HepG2 (cell line): ENCODE results near the gene GPR61. TPM values are rescaled to one million over a fixed set of nuclear protein-coding genes. Genes with fewer than 3 reads are reported as not detected.

Source experiments
- ATAC-seq: fragments of 200-7000 bp; cut with Tn5 transposase; 3 replicates; pipeline ENCODE4 v1.9.1; 2020; ENCODE audit warnings: mild to moderate bottlenecking, moderate library complexity
- BruUV-seq: library from RNA; stranded (reverse); fragments of 400-500 nt; replicated peaks from 2 replicates; lab custom pipeline; 2021; lab: Mats Ljungman, UMichigan
- CTCF ChIA-PET: fragments of 300-600 bp; formaldehyde crosslinking; extraction: SDS; loops from one replicate; lab custom pipeline; 2021; ENCODE audit warnings: low total read pairs, inconsistent platforms, low intra/inter-chr PET ratio; lab: Yijun Ruan, JAX
- POLR2A ChIA-PET: fragments of 350-600 bp; sonication (Branson Sonifier 250); formaldehyde crosslinking; loops from one replicate; lab custom pipeline; 2020; ENCODE audit warnings: antibody characterized with exemption, inconsistent platforms; lab: Yijun Ruan, JAX
- DNase-seq: peaks from one replicate; pipeline ENCODE4 v3.0.0-alpha.2; 2015; ENCODE audit warnings: low spot score
- FAIRE-seq: peaks from 3 replicates; lab custom pipeline; 2011; peaks lifted over from hg19 to GRCh38; lab: Jason Lieb, UNC
- H2AFZ ChIP-seq: one replicate; pipeline ENCODE4 v1.6.1; 2011; ENCODE audit warnings: low read length, inconsistent platforms
- H3K27ac ChIP-seq: fragments of 300-600 bp; 3 replicates; pipeline ENCODE4 v1.8.0; 2011; ENCODE audit warnings: mixed run types, mild to moderate bottlenecking, mixed read lengths, low read length, inconsistent platforms; ENCODE audit not compliant: insufficient read depth; ENCODE audit errors: extremely low read length
- H3K27me3 ChIP-seq, 2 experiments: fragments of 200-600 bp in 1 of 2; 2 replicates in 1 of 2; 3 replicates in 1 of 2; pipeline versions ENCODE4 v1.6.0 to v1.8.0; 2011; ENCODE audit warnings: low read length in 2 of 2, mild to moderate bottlenecking in 2 of 2, moderate library complexity in 2 of 2, inconsistent platforms in 1 of 2; ENCODE audit not compliant: insufficient read depth in 2 of 2, control insufficient read depth in 1 of 2
- H3K36me3 ChIP-seq, 2 experiments: fragments of 200-600 bp in 1 of 2; replicated peaks in 1 of 2; 2 replicates in 1 of 2; 3 replicates in 1 of 2; pipeline versions ENCODE4 v1.5.1 to v1.8.0; 2011; ENCODE audit warnings: low read length in 2 of 2, inconsistent platforms in 1 of 2; ENCODE audit not compliant: insufficient read depth in 2 of 2, control insufficient read depth in 1 of 2
- H3K4me1 ChIP-seq: 2 replicates; pipeline ENCODE4 v1.5.1; 2012; ENCODE audit warnings: low read length, inconsistent platforms; ENCODE audit not compliant: insufficient read depth
- H3K4me2 ChIP-seq: 2 replicates; pipeline ENCODE4 v1.6.0; 2011; ENCODE audit warnings: low read depth, low read length, inconsistent platforms
- H3K4me3 ChIP-seq, 3 experiments: fragments of 200-600 bp in 1 of 3; sonication (generic), shearing (Covaris generic) in 1 of 3; replicated peaks in 1 of 3; 2 replicates each; pipeline ENCODE4 v1.5.1; 2011 to 2016; ENCODE audit warnings: low read length in 3 of 3, inconsistent platforms in 2 of 3, low read depth in 2 of 3, mild to moderate bottlenecking in 2 of 3, control low read depth in 1 of 3, mixed read lengths in 1 of 3; ENCODE audit not compliant: insufficient read depth in 1 of 3
- H3K79me2 ChIP-seq: one replicate; pipeline ENCODE4 v1.6.1; 2011; ENCODE audit warnings: low read length, inconsistent platforms; ENCODE audit not compliant: insufficient read depth
- H3K9ac ChIP-seq: 2 replicates; pipeline ENCODE4 v1.6.0; 2011; ENCODE audit warnings: mild to moderate bottlenecking, low read depth, low read length, inconsistent platforms; ENCODE audit not compliant: insufficient read depth
- H3K9me3 ChIP-seq: 2 replicates; pipeline ENCODE4 v1.5.1; 2012; ENCODE audit warnings: mild to moderate bottlenecking, low read length
- H4K20me1 ChIP-seq: 2 replicates; pipeline ENCODE4 v1.6.0; 2011; ENCODE audit warnings: inconsistent platforms, mild to moderate bottlenecking, low read length, moderate library complexity; ENCODE audit not compliant: insufficient read depth
- ZNF121 ChIP-seq: sonication (generic); formaldehyde crosslinking; IDR thresholded peaks from 2 replicates; pipeline ENCODE4 v1.5.0; 2020; ENCODE audit warnings: mild to moderate bottlenecking, missing genetic modification reagents
- WGBS: methylation state at CpG from one replicate; pipeline ENCODE4 v1.1.6; 2017; ENCODE audit warnings: low lambda C conversion rate; 5-methylcytosine and 5-hydroxymethylcytosine counted together
- in situ Hi-C: cut with HindIII; loops from 2 replicates; pipeline ENCODE4 v1.10.0; 2017; ENCODE audit warnings: low pct_unique_long_range_greater_than_20kb; ENCODE audit not compliant: extremely low pct_ligation_motif_present
- intact Hi-C: fragments of 100-400 bp; cut with micrococcal nuclease; formaldehyde crosslinking; loops from one replicate; pipeline ENCODE4 v1.10.0; 2022; ENCODE audit not compliant: unreplicated experiment
- polyA plus RNA-seq, 8 experiments: library from polyadenylated mRNA; depleted of rRNA in 3 of 8; stranded (reverse) in 7 of 8; unstranded in 1 of 8; fragments of >200 nt; fragmentation: Illumina TruSeq in 4 of 8; extraction: Trizol in 4 of 8; gene quantifications; 2 replicates each; pipeline versions ENCODE4 v1.2.1 to v1.2.3, GENCODE V29; 2011 to 2016; ENCODE audit warnings: low read depth in 4 of 8, missing spikeins in 1 of 8, mixed read lengths in 1 of 8; ENCODE audit not compliant: insufficient read depth in 1 of 8
- total RNA-seq, 5 experiments: library from RNA; depleted of rRNA; stranded (reverse); fragments of >200 nt; fragmentation: Illumina TruSeq; extraction: Trizol; gene quantifications; 2 replicates each; pipeline ENCODE4 v1.2.3, GENCODE V29; 2016; ENCODE audit warnings: low read depth in 1 of 5
- TF ChIP-seq, protein P1 (sequence below): sonication (generic); formaldehyde crosslinking; IDR thresholded peaks from 2 replicates; pipeline ENCODE4 v1.5.0; 2020; ENCODE audit warnings: mild to moderate bottlenecking, missing genetic modification reagents
- TF ChIP-seq, protein P2 (sequence below): sonication (generic); formaldehyde crosslinking; IDR thresholded peaks from 2 replicates; pipeline ENCODE4 v1.4.0; 2020; ENCODE audit warnings: missing genetic modification reagents

Gene GPR61
- total and polyA plus RNA-seq, 2 of the 13 experiments (the other 11 are each of a cell fraction or from before 2014, with no cell fraction given): not detected

DNA sequence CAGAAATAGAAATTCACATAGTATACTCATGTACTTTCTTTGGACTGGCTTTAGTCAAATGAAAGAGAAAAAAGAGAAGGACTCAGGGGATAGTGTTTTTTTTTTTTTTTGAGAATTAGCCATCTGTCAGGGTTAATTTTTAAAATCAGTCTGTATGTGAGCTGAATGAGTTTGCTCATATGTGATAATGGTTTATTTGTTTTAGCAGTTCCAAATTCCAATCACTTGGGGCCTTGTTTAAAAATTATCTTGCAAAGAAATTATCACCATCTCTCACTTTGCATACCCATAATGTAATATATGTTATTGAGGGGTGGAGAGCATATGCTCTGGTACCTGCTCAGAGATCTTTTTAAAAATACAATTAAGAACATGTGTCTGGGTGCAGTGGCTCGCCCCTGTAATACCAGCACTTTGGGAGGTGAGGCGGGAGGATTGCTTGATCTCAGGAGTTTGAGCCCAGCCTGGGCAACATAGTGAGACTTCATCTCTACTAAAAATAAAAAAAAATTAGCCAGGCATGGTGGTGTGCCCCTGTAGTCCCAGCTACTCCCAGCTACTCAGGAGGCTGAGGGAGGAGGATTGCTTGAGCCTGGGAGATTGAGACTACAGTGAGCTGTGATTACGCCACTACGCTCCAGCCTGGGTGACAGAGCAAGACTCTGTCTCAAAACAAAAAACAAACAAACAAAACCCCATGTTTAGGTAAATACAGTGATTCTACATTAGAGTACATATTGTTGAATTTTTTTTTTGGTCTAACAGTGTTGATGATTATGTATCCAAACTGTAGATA, 28.4 kb downstream of the GPR61 start:
- Histone ChIP-seq H3K79me2 (peaks cover 91% of the 10 kb centered on the region), H3K27ac (no peak overlapping the region)
- WGBS: 95% methylated on average over 4 of the region's 4 CpGs

More for the DNA sequence above, 28.4 kb downstream of the GPR61 start:
- ATAC-seq (no peak; the same call in 2 of the 3 replicates), FAIRE-seq (no peak), DNase-seq (no peak)
- TF ChIP-seq ZNF121 (CRISPR knock-in tag): peak; percentile 42; the same call in 1 of the 2 replicates
- TF ChIP-seq, protein P1, sequence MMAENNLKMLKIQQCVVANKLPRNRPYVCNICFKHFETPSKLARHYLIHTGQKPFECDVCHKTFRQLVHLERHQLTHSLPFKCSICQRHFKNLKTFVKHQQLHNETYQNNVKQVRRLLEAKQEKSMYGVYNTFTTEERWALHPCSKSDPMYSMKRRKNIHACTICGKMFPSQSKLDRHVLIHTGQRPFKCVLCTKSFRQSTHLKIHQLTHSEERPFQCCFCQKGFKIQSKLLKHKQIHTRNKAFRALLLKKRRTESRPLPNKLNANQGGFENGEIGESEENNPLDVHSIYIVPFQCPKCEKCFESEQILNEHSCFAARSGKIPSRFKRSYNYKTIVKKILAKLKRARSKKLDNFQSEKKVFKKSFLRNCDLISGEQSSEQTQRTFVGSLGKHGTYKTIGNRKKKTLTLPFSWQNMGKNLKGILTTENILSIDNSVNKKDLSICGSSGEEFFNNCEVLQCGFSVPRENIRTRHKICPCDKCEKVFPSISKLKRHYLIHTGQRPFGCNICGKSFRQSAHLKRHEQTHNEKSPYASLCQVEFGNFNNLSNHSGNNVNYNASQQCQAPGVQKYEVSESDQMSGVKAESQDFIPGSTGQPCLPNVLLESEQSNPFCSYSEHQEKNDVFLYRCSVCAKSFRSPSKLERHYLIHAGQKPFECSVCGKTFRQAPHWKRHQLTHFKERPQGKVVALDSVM (CRISPR knock-in tag): peak; percentile 91
- TF ChIP-seq, protein P2, sequence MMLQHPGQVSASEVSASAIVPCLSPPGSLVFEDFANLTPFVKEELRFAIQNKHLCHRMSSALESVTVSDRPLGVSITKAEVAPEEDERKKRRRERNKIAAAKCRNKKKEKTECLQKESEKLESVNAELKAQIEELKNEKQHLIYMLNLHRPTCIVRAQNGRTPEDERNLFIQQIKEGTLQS (CRISPR knock-in tag): no peak
- Histone ChIP-seq H3K36me3 (no peaks in the 10 kb centered on the region), H3K27me3 (no peaks in the 10 kb centered on the region), H3K9ac (no peak overlapping the region), H4K20me1 (peaks cover 23% of the 10 kb centered on the region), H3K9me3 (no peaks in the 10 kb centered on the region), H3K4me1 (peaks cover 67% of the 10 kb centered on the region), H2AFZ (no peak overlapping the region), H3K4me2 (no peak overlapping the region), H3K4me3 (no peak overlapping the region)
- no TSS peak for BruUV-seq
- CTCF ChIA-PET: no interaction called here
- POLR2A ChIA-PET: interaction anchor here (2.1 kb wide), 1 partner anchor 20 kb away, joined by 8 read pairs; the partner anchor contains the start of gene GNAI3
- intact Hi-C loops (no loop called here), in situ Hi-C loops (no loop called here)
